GM12892 (cell line): ENCODE data around the gene SUSD1.

Experiments
- POLR2A ChIP-seq: IDR thresholded peaks from 2 replicates; pipeline ENCODE4 v1.6.1; 2011; ENCODE audit warnings: low read depth, low read length, control low read depth
- POLR2AphosphoS5 ChIP-seq: IDR thresholded peaks from 2 replicates; pipeline ENCODE4 v1.6.1; 2011; ENCODE audit warnings: low read depth, low read length, control low read depth

DNA sequence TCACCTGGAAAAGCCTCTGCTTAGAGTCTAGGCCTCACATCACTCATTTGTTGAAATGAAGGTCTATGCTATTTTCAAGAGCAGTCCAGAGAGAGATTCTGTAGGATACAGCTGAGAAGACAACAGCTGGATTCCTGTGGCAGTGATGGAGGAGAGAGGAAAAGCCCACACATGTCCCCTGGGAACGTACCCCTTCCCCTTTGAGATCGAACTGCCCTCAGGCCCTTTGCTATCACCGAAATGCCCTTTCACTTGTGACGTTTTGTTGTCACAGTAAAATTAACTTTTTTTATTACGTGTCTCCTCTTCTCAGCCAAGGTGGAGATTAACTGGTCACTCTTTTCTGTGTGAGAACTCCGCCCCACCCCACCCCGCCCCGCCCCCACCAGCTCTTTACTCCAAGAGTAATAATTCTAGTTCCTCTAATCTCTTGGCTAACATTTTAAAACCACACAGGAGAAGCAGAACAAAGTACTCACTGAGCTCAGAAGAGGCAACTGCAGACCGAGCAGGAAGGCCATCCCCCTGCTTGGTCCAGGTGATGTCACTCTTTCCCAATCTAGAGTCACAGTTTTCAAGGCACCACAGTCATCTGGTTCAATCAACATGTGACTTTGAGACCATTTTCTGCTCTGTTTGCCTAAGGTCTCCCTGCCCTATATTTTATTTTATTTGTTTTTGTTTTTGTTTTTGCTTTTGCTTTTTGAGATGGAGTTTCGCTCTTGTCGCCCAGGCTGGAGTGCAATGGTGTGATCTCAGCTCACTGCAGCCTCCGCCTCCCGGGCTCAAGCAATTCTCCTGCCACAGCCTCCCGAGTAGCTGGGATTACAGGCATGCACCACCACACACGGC, 105.6 kb downstream of the SUSD1 start:
- TF ChIP-seq POLR2A (no peak), POLR2AphosphoS5 (no peak)
